ENCODE data around the gene PHYKPL. TPM values are rescaled to one million over a fixed set of nuclear protein-coding genes. Genes with fewer than 3 reads are reported as not detected.

Gene PHYKPL
- total RNA-seq, 4 donors from 2014 or later = 25.0 to 54.6 (median 33.7) TPM

DNA sequence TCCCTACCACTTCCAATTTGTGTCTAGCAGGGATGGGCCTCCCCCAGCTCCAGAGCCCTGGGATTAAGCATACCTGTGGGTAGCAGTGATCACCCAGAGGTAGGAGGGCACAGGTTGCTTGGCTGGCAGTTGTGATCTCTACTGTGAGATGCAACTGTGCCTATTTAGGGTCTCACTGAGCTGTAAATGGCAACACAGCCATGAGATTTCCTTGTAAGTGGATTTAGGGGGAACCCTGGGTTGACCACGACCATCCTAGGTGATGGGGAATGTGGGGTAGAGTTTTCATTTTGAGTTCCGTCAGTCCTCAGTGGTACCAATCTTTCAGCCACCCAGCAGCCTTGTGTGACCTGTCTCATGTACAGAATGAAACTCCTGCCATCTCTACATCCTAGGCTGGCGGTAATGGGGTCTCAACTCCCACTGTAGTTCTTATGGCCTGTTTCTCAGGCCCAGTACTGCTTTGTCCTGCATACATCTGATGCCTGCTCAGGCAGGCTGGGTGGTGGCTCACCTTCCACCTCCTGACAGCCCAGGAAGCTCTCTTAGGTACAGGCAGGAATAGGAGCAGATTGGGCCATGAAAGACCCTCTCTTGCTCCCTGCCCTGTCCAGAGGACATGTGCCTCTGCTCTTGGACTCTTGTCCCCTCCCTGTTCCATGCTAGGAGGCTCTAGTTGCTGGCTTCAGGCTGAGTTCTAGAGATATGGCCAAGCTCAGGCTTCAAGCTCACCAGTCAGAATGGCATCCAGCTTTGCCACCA, 20.2 kb downstream of the PHYKPL start:
- in situ Hi-C loops (cut with MboI; ENCODE audit: low sequenced_read_pairs in 4 of 4) = no loop called here
- intact Hi-C loops (cut with DNase I; ENCODE audit: low total_unique reads) = no loop called here
- Histone ChIP-seq H3K27me3 (no peaks in the 10 kb centered on the region), H3K27ac (peak overlapping the region; percentile 6 to 72 (median 36)), H3K4me3 (no peak overlapping the region), H3K4me1 (peaks cover 15 to 24% of the 10 kb centered on the region in 2 donors), H3K9me3 (no peaks in the 10 kb centered on the region), H3K36me3 (peaks cover 5 to 100% of the 10 kb centered on the region in 2 donors)
- ATAC-seq = peak in 1 of 2 donors; percentile 13
- TF ChIP-seq, protein P1, sequence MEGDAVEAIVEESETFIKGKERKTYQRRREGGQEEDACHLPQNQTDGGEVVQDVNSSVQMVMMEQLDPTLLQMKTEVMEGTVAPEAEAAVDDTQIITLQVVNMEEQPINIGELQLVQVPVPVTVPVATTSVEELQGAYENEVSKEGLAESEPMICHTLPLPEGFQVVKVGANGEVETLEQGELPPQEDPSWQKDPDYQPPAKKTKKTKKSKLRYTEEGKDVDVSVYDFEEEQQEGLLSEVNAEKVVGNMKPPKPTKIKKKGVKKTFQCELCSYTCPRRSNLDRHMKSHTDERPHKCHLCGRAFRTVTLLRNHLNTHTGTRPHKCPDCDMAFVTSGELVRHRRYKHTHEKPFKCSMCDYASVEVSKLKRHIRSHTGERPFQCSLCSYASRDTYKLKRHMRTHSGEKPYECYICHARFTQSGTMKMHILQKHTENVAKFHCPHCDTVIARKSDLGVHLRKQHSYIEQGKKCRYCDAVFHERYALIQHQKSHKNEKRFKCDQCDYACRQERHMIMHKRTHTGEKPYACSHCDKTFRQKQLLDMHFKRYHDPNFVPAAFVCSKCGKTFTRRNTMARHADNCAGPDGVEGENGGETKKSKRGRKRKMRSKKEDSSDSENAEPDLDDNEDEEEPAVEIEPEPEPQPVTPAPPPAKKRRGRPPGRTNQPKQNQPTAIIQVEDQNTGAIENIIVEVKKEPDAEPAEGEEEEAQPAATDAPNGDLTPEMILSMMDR (IDR thresholded peaks at IDR 0.05 in 4 of 5, conservative IDR thresholded peaks at IDR 0.05 in 1 of 5) = no peak
- TF ChIP-seq POLR2A (IDR thresholded peaks at IDR 0.05) = no peak
- DNase-seq = no peak

GRCh38 chr5:178211095-178212048, 21.2 kb downstream of the PHYKPL start:
- in situ Hi-C loops (cut with MboI; ENCODE audit: low sequenced_read_pairs in 4 of 4) (no loop called here), intact Hi-C loops (cut with DNase I; ENCODE audit: low total_unique reads) (no loop called here)
- no peak for TF ChIP-seq POLR2A (IDR thresholded peaks at IDR 0.05)
- TF ChIP-seq, protein P1 (IDR thresholded peaks at IDR 0.05 in 4 of 5, conservative IDR thresholded peaks at IDR 0.05 in 1 of 5) = no peak
- peaks cover 5 to 99% of the 10 kb centered on the region in 2 donors for H3K36me3 ChIP-seq
- H3K27me3 ChIP-seq = no peaks in the 10 kb centered on the region
- no peaks in the 10 kb centered on the region for H3K9me3 ChIP-seq
- H3K27ac ChIP-seq = peak overlapping the region in 2 of 4 donors; percentile 7 to 72
- peaks cover 26 to 34% of the 10 kb centered on the region in 2 donors for H3K4me1 ChIP-seq
- no peak for DNase-seq
- no peak overlapping the region for H3K4me3 ChIP-seq
- ATAC-seq = no peak

GRCh38 chr5:178210686-178211085, 21.9 kb downstream of the PHYKPL start:
- Histone ChIP-seq H3K27me3 (no peaks in the 10 kb centered on the region), H3K36me3 (peaks cover 5 to 92% of the 10 kb centered on the region in 2 donors), H3K27ac (no peak overlapping the region), H3K4me1 (peaks cover 33 to 41% of the 10 kb centered on the region in 2 donors), H3K4me3 (no peak overlapping the region), H3K9me3 (no peaks in the 10 kb centered on the region)
- in situ Hi-C loops (cut with MboI; ENCODE audit: low sequenced_read_pairs in 4 of 4) (no loop called here), intact Hi-C loops (cut with DNase I; ENCODE audit: low total_unique reads) (no loop called here)
- DNase-seq = no peak
- no peak for ATAC-seq
- TF ChIP-seq POLR2A (IDR thresholded peaks at IDR 0.05) = no peak
- TF ChIP-seq, protein P1 (IDR thresholded peaks at IDR 0.05 in 4 of 5, conservative IDR thresholded peaks at IDR 0.05 in 1 of 5) = no peak

- ATAC-seq (no peak), DNase-seq (peak in 1 of 2 donors; percentile 9)
- Histone ChIP-seq H3K27me3 (no peaks in the 10 kb centered on the region), H3K36me3 (peaks cover 5 to 87% of the 10 kb centered on the region in 2 donors), H3K4me1 (peaks cover 36 to 43% of the 10 kb centered on the region in 2 donors), H3K27ac (no peak overlapping the region), H3K9me3 (no peaks in the 10 kb centered on the region), H3K4me3 (no peak overlapping the region)
- intact Hi-C loops (cut with DNase I; ENCODE audit: low total_unique reads) = no loop called here
- TF ChIP-seq, protein P1 (IDR thresholded peaks at IDR 0.05 in 4 of 5, conservative IDR thresholded peaks at IDR 0.05 in 1 of 5) = no peak
- no peak for TF ChIP-seq POLR2A (IDR thresholded peaks at IDR 0.05)
- in situ Hi-C loops (cut with MboI; ENCODE audit: low sequenced_read_pairs in 4 of 4) = no loop called here
Observed at GRCh38 chr5:178210073-178210535, 22.5 kb downstream of the PHYKPL start.

Data from gastrocnemius medialis (tissue), 4 donors.